Adrenal gland (tissue), 5 donors: Measurements from ENCODE around the gene FRY.

Experiments
- POLR2A ChIP-seq, 2 donors: fragments of 450-650 bp; IDR thresholded peaks; one replicate each; pipeline ENCODE4 v1.6.1; 2017; ENCODE audit warnings: antibody characterized with exemption in 2 of 2, mild to moderate bottlenecking in 2 of 2, moderate library complexity in 1 of 2
- TF ChIP-seq, protein P1 (sequence below), 6 experiments: fragments of 450-650 bp in 4 of 6; fragments of 200-600 bp in 2 of 6; sonication (generic) in 1 of 6; IDR thresholded peaks; 1 replicate in 5 of 6; 2 replicates in 1 of 6; pipeline versions ENCODE4 v1.5.1 to v1.8.0; 2016 to 2021; ENCODE audit warnings: antibody characterized with exemption in 6 of 6, mild to moderate bottlenecking in 2 of 6, moderate library complexity in 1 of 6
- donor health status: DM: no; HTN: no; CAD: no.

DNA sequence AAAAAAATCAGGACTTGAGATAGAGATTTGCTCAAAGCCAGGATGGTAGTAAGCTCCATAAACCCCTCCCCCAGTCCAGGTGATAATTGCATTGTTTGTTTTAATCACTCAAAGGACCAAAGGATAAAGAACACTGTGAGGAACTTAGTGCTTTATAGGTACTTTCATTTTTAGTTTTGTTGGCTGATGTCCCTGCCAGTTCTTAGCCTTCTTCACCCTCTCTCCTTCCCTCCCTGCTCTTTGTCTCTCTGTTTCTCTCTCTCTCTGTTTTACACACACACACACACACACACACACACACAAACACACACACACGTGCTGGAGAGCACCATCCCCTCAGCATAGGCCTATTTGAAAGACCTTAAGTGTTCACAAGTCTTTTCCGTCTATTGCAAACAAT is 5.2 kb downstream of the FRY start:
- TF ChIP-seq, protein P1, sequence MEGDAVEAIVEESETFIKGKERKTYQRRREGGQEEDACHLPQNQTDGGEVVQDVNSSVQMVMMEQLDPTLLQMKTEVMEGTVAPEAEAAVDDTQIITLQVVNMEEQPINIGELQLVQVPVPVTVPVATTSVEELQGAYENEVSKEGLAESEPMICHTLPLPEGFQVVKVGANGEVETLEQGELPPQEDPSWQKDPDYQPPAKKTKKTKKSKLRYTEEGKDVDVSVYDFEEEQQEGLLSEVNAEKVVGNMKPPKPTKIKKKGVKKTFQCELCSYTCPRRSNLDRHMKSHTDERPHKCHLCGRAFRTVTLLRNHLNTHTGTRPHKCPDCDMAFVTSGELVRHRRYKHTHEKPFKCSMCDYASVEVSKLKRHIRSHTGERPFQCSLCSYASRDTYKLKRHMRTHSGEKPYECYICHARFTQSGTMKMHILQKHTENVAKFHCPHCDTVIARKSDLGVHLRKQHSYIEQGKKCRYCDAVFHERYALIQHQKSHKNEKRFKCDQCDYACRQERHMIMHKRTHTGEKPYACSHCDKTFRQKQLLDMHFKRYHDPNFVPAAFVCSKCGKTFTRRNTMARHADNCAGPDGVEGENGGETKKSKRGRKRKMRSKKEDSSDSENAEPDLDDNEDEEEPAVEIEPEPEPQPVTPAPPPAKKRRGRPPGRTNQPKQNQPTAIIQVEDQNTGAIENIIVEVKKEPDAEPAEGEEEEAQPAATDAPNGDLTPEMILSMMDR (IDR thresholded peaks at IDR 0.05), result no peak
- TF ChIP-seq POLR2A (IDR thresholded peaks at IDR 0.05), result no peak
